Measurements from ENCODE around the gene PAPPA2.

The PAPPA2 gene

DNA sequence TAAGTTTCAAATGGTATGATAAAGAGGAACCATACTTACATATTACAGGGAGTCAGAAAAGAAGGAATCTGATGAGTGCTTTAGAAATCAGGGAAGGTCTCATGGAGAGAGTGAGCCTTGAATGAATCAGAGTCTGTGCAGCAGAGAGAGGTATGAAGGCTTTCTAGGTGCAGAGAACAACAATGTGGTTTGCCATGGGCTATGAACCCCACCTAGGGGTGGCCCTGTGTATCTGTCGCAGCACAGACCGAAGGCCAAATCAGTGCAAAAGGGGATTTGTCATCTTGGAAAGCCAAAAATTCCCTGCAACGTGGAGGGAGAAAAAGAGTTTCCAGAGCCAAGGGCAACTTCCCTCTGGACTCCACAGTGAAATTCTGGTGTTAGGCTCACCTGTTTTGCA lies 3.5 kb downstream of the PAPPA2 start:
- TF ChIP-seq, protein P1, sequence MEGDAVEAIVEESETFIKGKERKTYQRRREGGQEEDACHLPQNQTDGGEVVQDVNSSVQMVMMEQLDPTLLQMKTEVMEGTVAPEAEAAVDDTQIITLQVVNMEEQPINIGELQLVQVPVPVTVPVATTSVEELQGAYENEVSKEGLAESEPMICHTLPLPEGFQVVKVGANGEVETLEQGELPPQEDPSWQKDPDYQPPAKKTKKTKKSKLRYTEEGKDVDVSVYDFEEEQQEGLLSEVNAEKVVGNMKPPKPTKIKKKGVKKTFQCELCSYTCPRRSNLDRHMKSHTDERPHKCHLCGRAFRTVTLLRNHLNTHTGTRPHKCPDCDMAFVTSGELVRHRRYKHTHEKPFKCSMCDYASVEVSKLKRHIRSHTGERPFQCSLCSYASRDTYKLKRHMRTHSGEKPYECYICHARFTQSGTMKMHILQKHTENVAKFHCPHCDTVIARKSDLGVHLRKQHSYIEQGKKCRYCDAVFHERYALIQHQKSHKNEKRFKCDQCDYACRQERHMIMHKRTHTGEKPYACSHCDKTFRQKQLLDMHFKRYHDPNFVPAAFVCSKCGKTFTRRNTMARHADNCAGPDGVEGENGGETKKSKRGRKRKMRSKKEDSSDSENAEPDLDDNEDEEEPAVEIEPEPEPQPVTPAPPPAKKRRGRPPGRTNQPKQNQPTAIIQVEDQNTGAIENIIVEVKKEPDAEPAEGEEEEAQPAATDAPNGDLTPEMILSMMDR (IDR thresholded peaks at IDR 0.05; ENCODE audit: control insufficient read depth, extremely low read depth, insufficient read depth), result peak; percentile 56
- H3K4me3 ChIP-seq (ENCODE audit: low read depth, low read length), result no peak overlapping the region
- no peak for DNase-seq (ENCODE audit: low read depth)

GRCh38 chr1:176469450-176470010 lies 6.6 kb downstream of the PAPPA2 start:
- no peak for DNase-seq (ENCODE audit: low read depth)
- TF ChIP-seq, protein P1 (IDR thresholded peaks at IDR 0.05; ENCODE audit: control insufficient read depth, extremely low read depth, insufficient read depth), result no peak
- H3K4me3 ChIP-seq (ENCODE audit: low read depth, low read length), result no peak overlapping the region

- DNase-seq (ENCODE audit: low read depth), result no peak
- TF ChIP-seq, protein P1 (IDR thresholded peaks at IDR 0.05; ENCODE audit: control insufficient read depth, extremely low read depth, insufficient read depth), result no peak
- H3K4me3 ChIP-seq (ENCODE audit: low read depth, low read length), result no peak overlapping the region
These were observed 8.6 kb downstream of the PAPPA2 start for GRCh38 chr1:176471338-176472121.

- DNase-seq (ENCODE audit: low read depth), result no peak
- no peak overlapping the region for H3K4me3 ChIP-seq (ENCODE audit: low read depth, low read length)
- TF ChIP-seq, protein P1 (IDR thresholded peaks at IDR 0.05; ENCODE audit: control insufficient read depth, extremely low read depth, insufficient read depth), result no peak
These were observed 17.0 kb downstream of the PAPPA2 start for GRCh38 chr1:176479971-176480370.

DNA sequence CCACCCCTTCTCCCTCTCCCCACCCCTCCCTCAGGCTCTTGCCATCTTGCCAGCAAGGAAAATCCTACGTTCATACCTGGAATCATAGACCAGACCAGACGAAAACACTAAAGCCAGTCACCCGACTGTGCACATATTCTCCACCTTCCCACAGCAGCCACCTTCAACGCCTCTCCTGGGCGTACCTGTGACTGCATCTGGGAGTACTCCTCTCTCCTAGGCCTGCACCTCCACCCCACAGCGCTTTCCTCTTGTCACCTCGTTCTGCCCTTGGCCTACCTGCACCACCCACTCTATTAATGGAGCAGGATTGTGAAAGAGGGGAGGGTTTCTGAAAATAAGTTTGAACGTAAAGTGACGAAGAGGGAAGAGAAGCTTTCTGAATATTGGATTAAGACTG lies 17.8 kb downstream of the PAPPA2 start:
- TF ChIP-seq, protein P1 (IDR thresholded peaks at IDR 0.05; ENCODE audit: control insufficient read depth, extremely low read depth, insufficient read depth), result no peak

DNA sequence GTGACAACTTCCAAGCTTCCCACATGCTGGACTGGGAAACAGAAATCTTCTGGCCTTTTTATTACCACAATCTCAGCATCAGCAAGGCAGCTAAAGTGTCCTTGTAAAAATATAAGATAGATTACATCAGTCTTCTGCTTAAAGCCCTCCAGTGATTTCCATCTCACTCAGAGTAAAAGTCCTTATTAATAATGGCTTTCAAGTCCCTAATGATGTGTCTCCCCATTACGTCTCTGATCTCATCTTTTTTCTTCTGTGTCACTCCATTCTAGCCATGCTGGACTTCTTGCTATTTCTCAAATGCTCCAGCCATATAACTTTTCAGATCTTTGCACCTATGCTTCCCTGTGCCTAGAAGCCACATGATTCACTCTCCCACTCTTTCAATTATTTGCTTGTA lies 22.1 kb downstream of the PAPPA2 start:
- no peak for DNase-seq (ENCODE audit: low read depth)
- TF ChIP-seq, protein P1 (IDR thresholded peaks at IDR 0.05; ENCODE audit: control insufficient read depth, extremely low read depth, insufficient read depth), result no peak

More for the DNA sequence above, 17.8 kb downstream of the PAPPA2 start:
- DNase-seq (ENCODE audit: low read depth), result no peak
- no peak overlapping the region for H3K4me3 ChIP-seq (ENCODE audit: low read depth, low read length)

More for the DNA sequence above, 22.1 kb downstream of the PAPPA2 start:
- no peak overlapping the region for H3K4me3 ChIP-seq (ENCODE audit: low read depth, low read length)

Data from LNCaP clone FGC (cell line).